HEK293T (cell line): ENCODE measurements around the gene DLK1.

Source experiments
- CTCF ChIA-PET: fragments of 350-600 bp; formaldehyde crosslinking; extraction: SDS; loops from one replicate; lab custom pipeline; 2021; ENCODE audit warnings: antibody characterized with exemption, inconsistent platforms; lab: Yijun Ruan, JAX
- POLR2A ChIA-PET: fragments of 350-600 bp; formaldehyde crosslinking; extraction: SDS; loops from one replicate; lab custom pipeline; 2020; ENCODE audit warnings: antibody characterized with exemption, inconsistent platforms; lab: Yijun Ruan, JAX
- DNase-seq: peaks from one replicate; pipeline ENCODE4 v3.0.0; 2012; ENCODE audit warnings: mixed read lengths; ENCODE audit errors: extremely low spot score
- ARNT ChIP-seq: fragments of 450-650 bp; IDR thresholded peaks from 2 replicates; pipeline ENCODE4 v1.6.1; 2017; ENCODE audit warnings: mild to moderate bottlenecking
- BHLHE40 ChIP-seq: fragments of 450-650 bp; IDR thresholded peaks from 2 replicates; pipeline ENCODE4 v1.6.1; 2016; ENCODE audit warnings: mild to moderate bottlenecking, moderate library complexity, borderline replicate concordance
- CTBP1 ChIP-seq: fragments of 450-650 bp; IDR thresholded peaks from 2 replicates; pipeline ENCODE4 v1.6.1; 2016; ENCODE audit warnings: borderline replicate concordance
- ELF4 ChIP-seq: fragments of 450-650 bp; IDR thresholded peaks from 2 replicates; pipeline ENCODE4 v1.6.1; 2017; ENCODE audit warnings: antibody characterized with exemption
- FOXA1 ChIP-seq: fragments of 450-650 bp; IDR thresholded peaks from 2 replicates; pipeline ENCODE4 v1.6.1; 2016; ENCODE audit warnings: mild to moderate bottlenecking
- FOXK2 ChIP-seq: fragments of 450-650 bp; IDR thresholded peaks from 2 replicates; pipeline ENCODE4 v1.6.1; 2016; ENCODE audit warnings: mild to moderate bottlenecking
- FOXM1 ChIP-seq: fragments of 450-650 bp; IDR thresholded peaks from 2 replicates; pipeline ENCODE4 v1.6.1; 2017; ENCODE audit warnings: mild to moderate bottlenecking, borderline replicate concordance
- HDGF ChIP-seq: fragments of 450-650 bp; IDR thresholded peaks from 2 replicates; pipeline ENCODE4 v1.6.1; 2017; ENCODE audit warnings: antibody characterized with exemption, borderline replicate concordance
- L3MBTL2 ChIP-seq: fragments of 450-650 bp; conservative IDR thresholded peaks from 2 replicates; pipeline ENCODE4 v1.6.1; 2016; ENCODE audit warnings: mild to moderate bottlenecking
- LEF1 ChIP-seq: fragments of 450-650 bp; IDR thresholded peaks from 2 replicates; pipeline ENCODE4 v1.6.1; 2017; ENCODE audit warnings: mild to moderate bottlenecking, borderline replicate concordance
- NFRKB ChIP-seq: fragments of 450-650 bp; IDR thresholded peaks from 2 replicates; pipeline ENCODE4 v1.6.1; 2016; ENCODE audit warnings: mild to moderate bottlenecking, moderate library complexity
- SP1 ChIP-seq: fragments of 450-650 bp; IDR thresholded peaks from 2 replicates; pipeline ENCODE4 v1.6.1; 2017
- SUZ12 ChIP-seq: fragments of 450-650 bp; IDR thresholded peaks from 2 replicates; pipeline ENCODE4 v1.6.1; 2016; ENCODE audit warnings: mild to moderate bottlenecking
- TARDBP ChIP-seq: fragments of 450-650 bp; IDR thresholded peaks from 2 replicates; pipeline ENCODE4 v1.6.1; 2016
- ZNF384 ChIP-seq: fragments of 450-650 bp; IDR thresholded peaks from 2 replicates; pipeline ENCODE4 v1.6.1; 2016
- TF ChIP-seq, protein P1 (sequence below): fragments of 450-650 bp; IDR thresholded peaks from 2 replicates; pipeline ENCODE4 v1.6.1; 2016

Gene DLK1

DNA sequence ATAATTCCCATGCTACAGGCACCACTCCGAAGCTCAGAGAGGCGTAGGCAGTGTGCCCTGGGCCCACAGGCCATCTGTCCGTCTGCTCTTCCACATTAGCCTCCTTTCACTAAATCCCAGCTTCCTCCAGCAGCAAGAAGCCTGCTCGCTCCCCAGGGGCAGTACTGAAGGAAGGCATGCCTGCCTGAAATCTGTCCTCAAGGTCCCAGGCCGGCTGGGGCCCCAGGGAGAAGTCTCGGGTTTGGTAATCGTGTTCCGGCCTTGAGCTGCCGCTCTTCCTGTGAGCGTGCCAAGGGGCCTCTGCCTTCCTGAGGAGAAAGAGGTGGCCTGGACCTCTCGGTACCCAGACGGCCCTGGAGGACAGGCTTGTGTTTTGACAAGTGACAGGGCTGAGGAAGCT is 15.2 kb upstream of the DLK1 start:
- ChIA-PET CTCF (interaction anchor here (1.1 kb wide), 1 partner anchor 10 kb away, joined by 3 read pairs; no protein-coding TSS in a partner anchor), POLR2A (no interaction called here)
- TF ChIP-seq LEF1 (no peak), TARDBP (no peak), ARNT (no peak), FOXA1 (no peak), ZNF384 (no peak), BHLHE40 (no peak)

DNA sequence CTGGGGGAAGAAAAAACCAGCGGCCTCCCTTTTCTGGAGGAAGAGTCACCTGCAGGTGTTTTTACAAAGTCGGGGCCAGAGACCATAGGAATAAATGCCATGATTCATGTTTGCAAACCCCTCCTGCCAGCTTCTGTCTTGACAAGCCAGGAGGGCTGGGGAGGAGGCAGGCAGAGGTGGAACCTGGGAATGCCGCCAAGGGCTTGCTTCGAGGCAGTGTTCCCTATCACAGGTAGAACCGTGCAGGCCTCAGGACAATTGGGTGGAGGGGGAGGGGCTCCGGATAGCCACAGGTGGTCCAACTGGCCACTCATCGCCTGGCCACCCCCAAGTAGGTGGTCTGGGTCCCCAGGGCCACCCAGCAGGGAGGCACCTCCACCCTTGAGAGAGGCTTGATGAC is 14.2 kb upstream of the DLK1 start:
- POLR2A ChIA-PET = no interaction called here
- TF ChIP-seq, protein P1, sequence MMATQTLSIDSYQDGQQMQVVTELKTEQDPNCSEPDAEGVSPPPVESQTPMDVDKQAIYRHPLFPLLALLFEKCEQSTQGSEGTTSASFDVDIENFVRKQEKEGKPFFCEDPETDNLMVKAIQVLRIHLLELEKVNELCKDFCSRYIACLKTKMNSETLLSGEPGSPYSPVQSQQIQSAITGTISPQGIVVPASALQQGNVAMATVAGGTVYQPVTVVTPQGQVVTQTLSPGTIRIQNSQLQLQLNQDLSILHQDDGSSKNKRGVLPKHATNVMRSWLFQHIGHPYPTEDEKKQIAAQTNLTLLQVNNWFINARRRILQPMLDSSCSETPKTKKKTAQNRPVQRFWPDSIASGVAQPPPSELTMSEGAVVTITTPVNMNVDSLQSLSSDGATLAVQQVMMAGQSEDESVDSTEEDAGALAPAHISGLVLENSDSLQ = no peak
- TF ChIP-seq SUZ12 = no peak
- TF ChIP-seq FOXM1 = no peak
- TF ChIP-seq NFRKB = no peak
- TF ChIP-seq TARDBP = no peak
- no peak for TF ChIP-seq ZNF384
- no peak for TF ChIP-seq FOXK2
- no peak for DNase-seq
- CTCF ChIA-PET = no interaction called here

More for the DNA sequence above, 15.2 kb upstream of the DLK1 start:
- no peak for DNase-seq

DNA sequence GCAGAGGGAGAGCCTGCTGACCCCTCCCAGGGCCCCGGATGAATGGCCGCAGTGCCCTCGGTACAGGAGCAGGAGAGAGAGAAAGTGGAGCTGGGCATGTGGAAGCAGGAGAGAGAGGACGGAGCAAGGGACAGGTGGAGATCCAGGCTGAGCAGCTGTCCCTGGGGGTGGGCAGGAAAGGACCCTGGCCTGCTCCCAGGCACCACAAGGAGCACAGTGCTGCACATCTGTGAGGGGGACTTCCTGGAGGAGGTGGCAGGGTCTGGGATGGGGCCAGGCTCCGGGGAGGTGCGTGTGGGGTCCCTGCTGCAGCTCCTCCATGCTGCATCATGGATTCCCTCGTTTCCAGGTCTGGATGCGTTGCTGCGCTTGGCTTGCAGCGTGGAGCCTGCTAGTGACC is 13.0 kb upstream of the DLK1 start:
- CTCF ChIA-PET = no interaction called here
- POLR2A ChIA-PET = no interaction called here
- no peak for DNase-seq
- no peak for TF ChIP-seq FOXK2
- TF ChIP-seq ARNT = no peak
- no peak for TF ChIP-seq FOXM1
- TF ChIP-seq SP1 = no peak
- TF ChIP-seq, protein P1 = no peak
- no peak for TF ChIP-seq SUZ12
- TF ChIP-seq HDGF = no peak
- no peak for TF ChIP-seq TARDBP
- no peak for TF ChIP-seq ZNF384
- no peak for TF ChIP-seq FOXA1
- no peak for TF ChIP-seq BHLHE40
- TF ChIP-seq LEF1 = no peak
- no peak for TF ChIP-seq ELF4
- TF ChIP-seq NFRKB = no peak
- TF ChIP-seq CTBP1 = no peak

DNA sequence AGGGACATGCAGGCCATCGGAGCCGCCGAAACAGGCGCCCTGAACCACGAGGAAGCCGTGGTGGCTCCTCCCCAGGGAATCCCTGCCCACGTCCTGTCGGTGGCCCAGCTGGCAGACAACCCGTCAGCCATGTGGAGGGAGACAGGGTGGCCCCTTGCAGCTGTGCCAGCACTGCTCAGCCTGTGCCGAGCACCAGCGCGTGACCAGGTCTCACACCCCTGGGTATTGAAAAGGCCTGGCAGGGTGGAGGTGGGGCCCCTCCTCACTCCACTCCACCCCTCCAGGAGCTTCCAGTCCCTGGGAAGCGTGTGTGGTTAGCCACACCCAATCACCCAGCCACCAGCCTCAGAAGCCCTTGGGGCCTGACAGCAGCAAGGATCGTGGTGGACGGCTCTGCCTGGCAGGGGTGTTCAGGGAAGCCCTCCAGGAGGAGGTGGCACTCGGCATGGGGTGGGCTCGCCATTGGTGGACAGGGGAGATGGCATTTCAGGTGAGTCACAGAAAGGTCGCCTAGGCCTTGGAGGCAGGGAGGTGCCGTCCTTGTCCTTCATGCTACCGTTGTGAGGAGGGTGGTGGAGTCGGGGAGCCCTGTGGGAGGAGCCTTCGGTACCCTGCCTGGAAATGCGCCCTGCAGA is 12.3 kb upstream of the DLK1 start:
- no peak for DNase-seq
- ChIA-PET CTCF (interaction anchor here (0.5 kb wide), 1 partner anchor 130 kb away, joined by 3 read pairs; no protein-coding TSS in a partner anchor), POLR2A (no interaction called here)
- no peak for TF ChIP-seq BHLHE40

DNA sequence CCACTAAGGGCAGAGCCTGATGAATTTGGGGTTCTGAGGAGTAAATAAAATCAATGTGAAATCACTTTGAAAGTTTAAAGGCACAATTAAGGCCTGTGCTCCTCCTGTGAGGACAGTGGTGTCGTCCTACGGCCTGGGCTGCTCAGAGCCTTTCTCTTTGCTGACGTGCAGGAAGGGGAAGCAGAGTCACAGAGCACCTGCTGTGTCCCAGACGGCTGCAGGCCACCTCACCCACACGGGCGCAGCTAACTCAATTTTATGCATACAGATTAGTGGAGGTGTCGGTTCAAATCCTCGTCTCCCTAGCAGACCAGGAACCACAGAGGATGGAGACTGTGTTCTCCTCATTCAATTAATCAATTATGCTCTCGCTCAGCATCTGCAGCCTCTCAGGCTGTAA is 11.4 kb upstream of the DLK1 start:
- CTCF ChIA-PET = no interaction called here
- TF ChIP-seq LEF1 (no peak), NFRKB (no peak), FOXK2 (no peak), SP1 (no peak), ELF4 (no peak), HDGF (no peak), FOXM1 (no peak), L3MBTL2 (no peak), CTBP1 (no peak), TARDBP (no peak), ARNT (no peak), BHLHE40 (no peak), FOXA1 (no peak), ZNF384 (no peak), SUZ12 (no peak)
- TF ChIP-seq, protein P1 = no peak

DNA sequence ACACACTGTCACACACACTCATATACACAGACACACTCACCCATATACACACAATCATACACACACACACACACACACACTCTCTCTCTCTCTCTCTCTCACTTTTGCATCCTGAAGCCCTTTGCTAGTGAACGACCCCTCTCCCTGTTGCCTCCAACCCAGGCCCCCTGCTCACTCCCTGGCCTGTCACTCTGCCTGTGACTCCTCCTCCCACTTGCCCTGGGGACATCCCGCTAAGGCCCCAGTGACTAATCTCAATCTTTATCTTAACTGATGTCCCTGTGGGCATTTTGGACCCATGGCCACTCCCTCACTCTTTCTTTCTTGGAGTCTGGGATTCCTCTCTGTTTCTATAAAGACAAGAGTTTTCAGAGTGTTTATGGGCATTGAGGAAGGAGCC is 10.9 kb upstream of the DLK1 start:
- DNase-seq = no peak
- TF ChIP-seq, protein P1 = peak; percentile 57
- no peak for TF ChIP-seq TARDBP
- CTCF ChIA-PET = no interaction called here
- POLR2A ChIA-PET = no interaction called here

More for the DNA sequence above, 11.4 kb upstream of the DLK1 start:
- DNase-seq = no peak
- POLR2A ChIA-PET = no interaction called here

DNA sequence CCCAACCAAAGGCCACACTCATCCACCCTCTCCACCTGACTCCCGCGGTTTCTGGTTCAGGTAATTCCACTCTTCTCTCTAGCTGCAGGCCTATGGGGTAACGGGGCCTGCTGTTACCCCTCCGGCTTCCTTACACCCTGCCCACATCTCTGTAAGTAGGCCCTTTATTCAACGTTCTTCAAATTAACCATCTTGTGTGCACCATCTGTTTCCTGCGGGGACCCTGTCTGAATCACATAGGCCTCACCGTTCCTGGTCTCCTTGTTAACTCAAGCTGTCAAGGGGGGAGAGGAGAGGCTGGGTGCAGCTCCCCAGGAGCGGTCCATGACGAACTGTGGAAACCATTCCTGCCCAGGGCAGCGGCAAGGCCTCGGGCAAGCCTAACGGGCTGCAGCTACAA is 9.3 kb upstream of the DLK1 start:
- no peak for TF ChIP-seq TARDBP
- no peak for DNase-seq
- ChIA-PET POLR2A (no interaction called here), CTCF (no interaction called here)
